ENCODE results near the gene RTTN. TPM values are rescaled to one million over a fixed set of nuclear protein-coding genes. Genes with fewer than 3 reads are reported as not detected.

The RTTN gene
- total and polyA plus RNA-seq, 5 experiments from 2014 or later = 2.6 to 26.6 (median 4.8) TPM

DNA sequence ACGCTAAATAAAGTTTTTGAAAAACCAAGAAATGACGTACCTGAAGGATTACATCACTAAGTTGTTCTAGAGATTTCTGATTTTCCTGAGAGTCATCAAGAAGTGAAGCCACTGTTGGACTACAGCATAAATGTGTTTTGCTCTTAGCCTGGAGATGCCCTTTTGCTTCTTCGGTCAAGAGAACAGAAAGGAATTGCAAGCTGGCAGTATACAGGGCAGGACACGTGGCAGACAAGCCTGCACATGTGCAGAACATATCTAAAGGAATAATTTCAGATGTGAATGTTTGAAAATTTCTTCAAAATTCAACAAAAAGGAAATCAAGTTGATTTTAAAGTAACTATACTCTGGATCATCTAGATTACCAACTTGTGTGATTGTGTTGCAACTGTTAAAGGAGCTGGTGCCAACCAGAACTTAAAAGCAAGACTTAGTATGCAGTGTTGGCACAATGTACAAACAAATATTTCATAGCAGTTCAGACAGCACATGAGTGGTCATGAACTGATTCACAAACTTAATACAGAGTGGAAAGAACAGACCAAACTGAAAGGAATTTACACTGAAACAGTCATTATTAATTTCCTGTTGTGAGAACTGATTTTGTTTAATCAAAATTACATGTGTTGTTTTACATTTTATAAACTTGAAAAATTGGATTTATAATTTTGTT lies 157.4 kb downstream of the RTTN start:
- ATAC-seq (no peak), DNase-seq (no peak)
- H3K9me3 Mint-ChIP-seq = no peaks in the 10 kb centered on the region
- POLR2A ChIA-PET = no interaction called here
- H3K36me3 Mint-ChIP-seq = peaks cover 8 to 39% (median 37%) of the 10 kb centered on the region in 3 donors
- peaks cover 0 to 2% (median 0%) of the 10 kb centered on the region in 4 donors for H3K4me1 Mint-ChIP-seq
- no peak overlapping the region for H3K27ac Mint-ChIP-seq
- H3K4me3 Mint-ChIP-seq = no peak overlapping the region
- no peaks in the 10 kb centered on the region for H3K27me3 Mint-ChIP-seq

DNA sequence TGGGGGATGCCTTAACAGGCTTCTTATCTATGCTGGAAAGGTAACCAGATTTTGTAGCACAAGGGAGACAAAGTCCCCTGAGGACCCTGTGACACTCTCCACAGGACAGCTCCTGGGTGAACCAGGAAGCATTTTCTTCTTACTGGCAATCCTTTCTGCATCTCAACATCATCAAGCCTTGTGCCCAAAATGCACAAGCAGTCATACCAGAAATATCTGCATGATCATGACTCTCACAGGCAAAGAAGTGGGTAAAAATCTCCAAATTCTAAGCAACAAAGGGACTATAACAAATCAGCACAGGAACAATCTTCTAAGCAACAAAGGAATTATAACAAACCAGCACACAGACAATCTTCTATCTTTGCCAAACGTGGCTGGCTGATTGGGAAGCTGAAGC lies 158.7 kb downstream of the RTTN start:
- peaks cover 0 to 4% (median 0%) of the 10 kb centered on the region in 4 donors for H3K4me1 Mint-ChIP-seq
- POLR2A ChIA-PET = no interaction called here
- peaks cover 8 to 41% (median 36%) of the 10 kb centered on the region in 3 donors for H3K36me3 Mint-ChIP-seq
- DNase-seq (no peak), ATAC-seq (no peak)
- H3K27ac Mint-ChIP-seq = peak overlapping the region in 2 of 10 donors; percentile 4 to 34
- no peaks in the 10 kb centered on the region for H3K27me3 Mint-ChIP-seq
- H3K9me3 Mint-ChIP-seq = no peaks in the 10 kb centered on the region
- H3K4me3 Mint-ChIP-seq = no peak overlapping the region

DNA sequence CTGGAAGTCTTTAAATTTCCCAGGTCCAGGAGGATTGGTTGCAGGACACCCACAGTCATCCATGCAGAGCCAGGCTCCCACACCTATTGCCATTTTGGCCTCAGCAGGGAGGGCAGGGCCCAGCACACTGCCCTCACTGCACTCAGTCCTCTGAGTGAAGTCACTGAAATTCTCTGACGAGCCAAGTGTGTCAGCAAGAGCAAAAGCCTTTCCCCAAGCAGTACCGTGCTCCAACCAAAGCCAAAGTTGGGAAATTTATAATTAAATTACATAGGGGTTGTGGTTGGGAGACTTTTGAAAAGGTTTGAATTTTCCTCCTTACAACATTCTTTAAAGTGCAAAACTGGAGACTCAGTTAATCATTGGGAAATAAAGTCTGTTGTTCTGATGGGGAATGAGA lies 159.3 kb downstream of the RTTN start:
- H3K4me3 Mint-ChIP-seq = no peak overlapping the region
- no peak for ATAC-seq

DNA sequence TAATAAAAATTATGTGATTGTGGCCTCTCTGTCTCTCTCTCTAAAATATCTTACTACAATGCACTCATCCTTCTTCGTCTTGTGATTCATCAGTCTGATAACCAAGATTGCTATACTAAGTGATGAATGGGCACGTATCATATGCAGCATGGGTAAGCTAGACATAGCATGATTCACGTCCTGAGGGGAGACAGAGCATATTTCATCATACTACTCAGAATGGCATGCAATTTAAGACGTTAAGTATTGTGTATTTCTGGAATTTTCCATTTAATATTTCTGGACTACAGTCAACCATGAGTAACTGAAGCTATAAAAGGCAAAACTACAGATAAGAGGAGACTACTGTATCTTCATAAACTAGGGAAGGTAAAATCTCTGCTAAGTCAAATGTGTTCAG lies 160.9 kb downstream of the RTTN start:
- H3K4me1 Mint-ChIP-seq = peaks cover 0 to 2% (median 0%) of the 10 kb centered on the region in 4 donors
- no peak overlapping the region for H3K27ac Mint-ChIP-seq
- POLR2A ChIA-PET = interaction anchor here (0.6 kb wide), 1 partner anchor 94 kb away, joined by 4 read pairs; no protein-coding TSS in a partner anchor
- no peaks in the 10 kb centered on the region for H3K27me3 Mint-ChIP-seq
- no peaks in the 10 kb centered on the region for H3K9me3 Mint-ChIP-seq
- no peak for DNase-seq
- no peak for ATAC-seq
- H3K36me3 Mint-ChIP-seq = peaks cover 8 to 34% (median 28%) of the 10 kb centered on the region in 3 donors
- H3K4me3 Mint-ChIP-seq = no peak overlapping the region

More for the DNA sequence above, 159.3 kb downstream of the RTTN start:
- no peak overlapping the region for H3K27ac Mint-ChIP-seq
- no peak for DNase-seq
- no peaks in the 10 kb centered on the region for H3K9me3 Mint-ChIP-seq
- peaks cover 0 to 4% (median 0%) of the 10 kb centered on the region in 4 donors for H3K4me1 Mint-ChIP-seq
- POLR2A ChIA-PET = no interaction called here
- H3K36me3 Mint-ChIP-seq = peaks cover 8 to 40% (median 33%) of the 10 kb centered on the region in 3 donors
- H3K27me3 Mint-ChIP-seq = no peaks in the 10 kb centered on the region

DNA sequence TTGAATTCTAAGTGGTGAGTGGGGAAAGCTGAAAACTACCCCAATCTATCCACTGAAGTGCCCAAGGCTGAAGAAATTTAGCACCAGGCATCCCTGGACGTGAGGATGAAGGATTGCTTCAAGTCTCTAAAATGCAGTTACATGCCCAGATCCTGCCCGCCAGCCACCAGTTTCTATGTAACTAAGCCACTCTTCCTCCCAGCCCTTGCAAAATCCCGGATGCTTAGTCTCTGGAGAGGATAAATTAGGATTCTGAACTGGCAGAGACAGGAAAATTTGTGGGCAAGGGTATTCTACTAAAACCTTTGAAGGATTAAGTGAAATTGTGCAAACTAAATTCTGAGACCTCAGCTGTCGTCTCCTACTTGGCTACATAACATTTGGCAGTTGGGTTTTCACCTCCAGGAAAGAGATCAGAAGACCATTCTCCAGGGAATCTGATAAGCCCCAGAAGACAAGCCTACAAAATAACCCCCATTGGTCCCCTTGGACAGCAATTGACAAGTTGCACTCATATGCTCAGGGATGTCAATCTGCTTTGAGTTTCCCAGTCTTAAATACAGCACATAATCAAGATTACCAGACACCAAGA lies 163.9 kb downstream of the RTTN start:
- H3K27ac Mint-ChIP-seq = no peak overlapping the region
- peaks cover 14 to 49% (median 43%) of the 10 kb centered on the region in 3 donors for H3K36me3 Mint-ChIP-seq
- no peaks in the 10 kb centered on the region for H3K27me3 Mint-ChIP-seq
- H3K4me1 Mint-ChIP-seq = peaks cover 0 to 3% (median 1%) of the 10 kb centered on the region in 4 donors
- no peak for DNase-seq
- POLR2A ChIA-PET = no interaction called here
- H3K9me3 Mint-ChIP-seq = no peaks in the 10 kb centered on the region
- H3K4me3 Mint-ChIP-seq = no peak overlapping the region
- ATAC-seq = no peak

DNA sequence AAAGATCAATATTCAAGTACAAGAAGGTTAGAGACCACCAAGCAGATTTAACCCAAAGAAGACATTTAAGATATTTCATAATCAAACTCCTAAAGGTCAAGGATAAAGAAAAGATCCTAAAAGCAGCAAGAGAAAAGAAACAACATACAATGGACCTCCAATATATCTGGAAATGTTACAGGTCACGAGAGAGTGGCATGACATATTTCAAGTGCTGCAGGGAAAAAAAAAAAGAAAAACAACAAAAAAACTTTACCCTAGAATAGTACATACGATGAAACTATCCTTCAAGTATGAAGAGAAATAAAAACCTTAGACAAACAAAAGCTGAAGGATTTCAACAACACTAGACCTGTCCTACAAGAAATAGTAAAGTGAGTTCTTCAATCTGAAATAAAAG lies 166.3 kb downstream of the RTTN start:
- no peak for ATAC-seq
- POLR2A ChIA-PET = no interaction called here
- no peaks in the 10 kb centered on the region for H3K27me3 Mint-ChIP-seq
- H3K27ac Mint-ChIP-seq = no peak overlapping the region
- no peak for DNase-seq
- H3K9me3 Mint-ChIP-seq = peaks cover 0 to 2% (median 0%) of the 10 kb centered on the region in 9 donors
- peaks cover 19 to 64% (median 54%) of the 10 kb centered on the region in 3 donors for H3K36me3 Mint-ChIP-seq
- H3K4me1 Mint-ChIP-seq = peaks cover 0 to 3% (median 1%) of the 10 kb centered on the region in 4 donors
- no peak overlapping the region for H3K4me3 Mint-ChIP-seq

DNA sequence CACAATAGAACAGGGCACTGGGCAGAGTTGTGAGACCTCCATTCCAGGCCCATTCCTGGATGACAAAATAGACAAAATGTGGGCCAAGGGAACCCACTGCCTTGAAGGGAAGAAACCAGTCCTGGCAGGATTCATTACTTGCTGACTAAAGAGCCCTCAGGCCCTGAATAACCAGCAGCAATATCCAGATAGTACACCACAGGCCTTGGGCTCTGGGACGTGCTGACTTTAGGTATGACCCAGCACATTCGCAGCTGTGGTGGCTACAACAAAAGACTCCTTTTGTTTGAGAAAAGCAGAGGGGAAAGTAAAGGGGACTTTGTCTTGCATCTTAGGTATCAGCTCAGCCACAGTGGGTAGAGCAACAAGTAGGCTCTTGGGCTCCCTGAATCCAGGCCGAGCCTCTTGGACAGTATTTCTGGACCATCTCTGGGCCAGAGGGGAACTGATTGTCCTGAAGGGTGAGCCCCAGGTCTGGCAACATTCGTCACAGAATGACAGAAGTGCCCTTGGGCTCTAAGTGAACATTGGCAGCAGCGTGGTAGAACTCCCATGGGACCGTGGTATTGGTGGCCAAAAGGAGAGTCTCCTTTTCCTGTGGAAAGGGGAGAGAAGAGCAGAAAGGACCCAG lies 167.9 kb downstream of the RTTN start:
- Mint-ChIP-seq H3K27me3 (no peaks in the 10 kb centered on the region), H3K36me3 (peaks cover 26 to 67% (median 56%) of the 10 kb centered on the region in 3 donors), H3K27ac (no peak overlapping the region), H3K4me3 (no peak overlapping the region), H3K4me1 (peaks cover 0 to 10% (median 2%) of the 10 kb centered on the region in 4 donors), H3K9me3 (peaks cover 0 to 2% (median 0%) of the 10 kb centered on the region in 9 donors)
- DNase-seq (no peak), ATAC-seq (no peak)
- POLR2A ChIA-PET = no interaction called here

DNA sequence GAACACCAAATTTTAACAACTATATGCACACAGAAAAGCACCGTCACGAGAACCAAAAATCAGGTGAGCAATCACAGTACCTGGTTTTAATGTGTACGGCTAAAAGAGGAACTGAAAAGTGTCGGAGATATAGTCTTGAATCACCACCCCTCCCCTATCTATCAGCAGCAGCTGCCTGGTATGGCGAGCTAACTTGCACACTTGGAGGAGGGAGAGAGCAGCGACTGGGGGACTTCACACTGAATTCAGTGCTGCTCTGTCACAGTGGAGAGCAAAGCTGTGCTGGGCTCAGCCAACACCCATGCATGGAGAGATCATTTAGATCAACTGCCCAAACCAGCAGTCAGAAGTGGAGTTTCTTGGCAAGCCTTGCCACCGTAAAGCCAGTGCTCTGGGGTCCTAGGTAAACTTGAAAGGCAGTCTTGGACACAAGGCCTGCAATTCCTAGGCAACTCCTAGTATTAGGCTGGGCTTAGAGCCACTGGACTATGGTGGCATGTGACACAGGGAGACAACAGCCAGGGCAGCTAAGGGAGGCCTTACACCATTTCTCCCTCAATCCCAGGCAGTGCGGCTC lies 168.6 kb downstream of the RTTN start:
- H3K9me3 Mint-ChIP-seq = peaks cover 0 to 2% (median 0%) of the 10 kb centered on the region in 9 donors
- H3K36me3 Mint-ChIP-seq = peaks cover 26 to 68% (median 56%) of the 10 kb centered on the region in 3 donors
- H3K27me3 Mint-ChIP-seq = no peaks in the 10 kb centered on the region
- POLR2A ChIA-PET = no interaction called here
- no peak for DNase-seq
- H3K27ac Mint-ChIP-seq = no peak overlapping the region
- ATAC-seq = no peak
- no peak overlapping the region for H3K4me3 Mint-ChIP-seq
- peaks cover 0 to 10% (median 2%) of the 10 kb centered on the region in 4 donors for H3K4me1 Mint-ChIP-seq

DNA sequence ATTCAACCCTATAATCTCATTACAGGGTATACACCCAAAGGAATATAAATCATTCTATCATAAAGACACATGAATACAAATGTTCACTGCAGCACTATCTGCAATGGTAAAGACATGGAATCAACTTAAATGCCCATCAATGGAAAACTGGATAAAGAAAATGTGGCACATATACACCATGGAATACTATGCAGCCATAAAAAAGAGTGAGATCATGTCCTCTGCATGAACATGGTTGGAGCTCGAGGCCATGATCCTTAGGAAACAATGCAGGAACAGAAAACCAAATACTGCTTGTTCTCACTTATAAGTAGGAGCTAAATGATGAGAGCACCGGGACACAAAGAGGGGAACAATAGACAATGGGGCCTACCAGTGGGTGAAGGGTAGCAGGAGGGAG lies 169.3 kb downstream of the RTTN start:
- POLR2A ChIA-PET = no interaction called here
- DNase-seq = no peak
- H3K4me3 Mint-ChIP-seq = no peak overlapping the region
- peaks cover 0 to 2% (median 0%) of the 10 kb centered on the region in 9 donors for H3K9me3 Mint-ChIP-seq
- H3K27me3 Mint-ChIP-seq = no peaks in the 10 kb centered on the region
- H3K36me3 Mint-ChIP-seq = peaks cover 26 to 65% (median 55%) of the 10 kb centered on the region in 3 donors
- H3K27ac Mint-ChIP-seq = no peak overlapping the region
- no peak for ATAC-seq
- peaks cover 0 to 10% (median 2%) of the 10 kb centered on the region in 4 donors for H3K4me1 Mint-ChIP-seq

DNA sequence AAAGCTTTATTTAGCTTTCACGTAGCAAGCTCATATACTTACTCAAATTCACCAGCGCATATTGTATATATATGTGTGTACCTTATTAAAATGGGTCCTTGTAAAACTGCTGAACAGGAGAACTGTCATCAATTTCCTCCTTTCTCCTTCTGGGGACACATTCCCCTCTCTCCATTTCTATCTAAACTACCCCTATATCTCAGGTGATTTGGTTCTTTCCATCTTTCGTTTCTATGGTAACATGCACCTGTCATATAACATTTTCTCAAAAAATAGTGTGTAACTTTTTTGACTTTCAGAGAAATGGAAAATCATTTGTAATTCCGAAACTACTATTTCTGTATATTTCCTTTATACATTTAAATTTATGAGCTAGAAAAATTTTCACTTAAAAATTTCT lies 174.3 kb downstream of the RTTN start:
- no peaks in the 10 kb centered on the region for H3K27me3 Mint-ChIP-seq
- H3K36me3 Mint-ChIP-seq = peaks cover 18 to 65% (median 42%) of the 10 kb centered on the region in 3 donors
- DNase-seq (no peak), ATAC-seq (no peak)
- POLR2A ChIA-PET = no interaction called here
- H3K9me3 Mint-ChIP-seq = peaks cover 0 to under 1% (median 0%) of the 10 kb centered on the region in 9 donors
- peaks cover 0 to 10% (median under 1%) of the 10 kb centered on the region in 4 donors for H3K4me1 Mint-ChIP-seq
- no peak overlapping the region for H3K27ac Mint-ChIP-seq
- H3K4me3 Mint-ChIP-seq = no peak overlapping the region

DNA sequence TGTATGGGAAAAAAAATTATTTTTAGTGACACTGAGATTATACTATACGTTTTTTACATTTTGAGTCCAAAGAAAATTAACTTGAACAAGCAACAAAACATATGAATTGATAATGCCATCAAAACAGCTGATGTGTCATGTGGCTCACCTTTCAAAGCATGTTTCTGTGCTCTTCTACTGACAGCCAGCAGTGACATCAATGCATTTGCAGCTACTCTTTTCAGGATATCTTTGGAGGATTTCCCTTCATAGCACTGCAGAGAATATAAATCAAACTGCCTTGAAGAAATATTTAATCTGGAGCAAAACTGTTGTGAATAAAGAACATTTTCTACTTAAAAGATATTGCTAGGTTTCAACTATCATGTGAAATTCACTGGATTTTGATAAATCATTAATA lies 174.8 kb downstream of the RTTN start:
- POLR2A ChIA-PET = no interaction called here
- Mint-ChIP-seq H3K36me3 (peaks cover 20 to 67% (median 42%) of the 10 kb centered on the region in 3 donors), H3K27me3 (no peaks in the 10 kb centered on the region), H3K4me3 (no peak overlapping the region), H3K27ac (no peak overlapping the region), H3K9me3 (no peaks in the 10 kb centered on the region), H3K4me1 (peaks cover 0 to 10% (median under 1%) of the 10 kb centered on the region in 4 donors)
- DNase-seq (no peak), ATAC-seq (no peak)

DNA sequence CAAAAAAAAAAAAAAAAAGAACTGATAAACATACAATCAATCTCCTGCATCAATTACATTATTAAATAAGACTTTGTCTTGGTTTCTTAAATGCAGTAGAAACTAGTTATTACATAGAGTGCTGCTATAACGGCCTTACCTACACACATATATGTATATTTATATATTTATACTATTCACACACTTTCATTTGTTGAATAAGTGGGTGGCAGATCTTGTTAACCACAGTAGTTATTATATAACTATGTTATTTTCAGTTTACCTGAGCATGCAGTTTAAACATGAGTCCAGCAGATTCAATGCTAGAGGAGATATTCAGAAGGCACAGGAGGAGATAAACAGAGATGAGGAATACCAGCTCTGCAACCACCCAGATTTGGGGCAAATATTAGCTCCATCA lies 176.3 kb downstream of the RTTN start:
- Mint-ChIP-seq H3K9me3 (no peaks in the 10 kb centered on the region), H3K4me1 (peaks cover 0 to 10% (median 2%) of the 10 kb centered on the region in 4 donors), H3K36me3 (peaks cover 27 to 72% (median 41%) of the 10 kb centered on the region in 3 donors), H3K27me3 (no peaks in the 10 kb centered on the region), H3K27ac (no peak overlapping the region), H3K4me3 (no peak overlapping the region)
- DNase-seq = no peak
- no peak for ATAC-seq
- POLR2A ChIA-PET = no interaction called here

DNA sequence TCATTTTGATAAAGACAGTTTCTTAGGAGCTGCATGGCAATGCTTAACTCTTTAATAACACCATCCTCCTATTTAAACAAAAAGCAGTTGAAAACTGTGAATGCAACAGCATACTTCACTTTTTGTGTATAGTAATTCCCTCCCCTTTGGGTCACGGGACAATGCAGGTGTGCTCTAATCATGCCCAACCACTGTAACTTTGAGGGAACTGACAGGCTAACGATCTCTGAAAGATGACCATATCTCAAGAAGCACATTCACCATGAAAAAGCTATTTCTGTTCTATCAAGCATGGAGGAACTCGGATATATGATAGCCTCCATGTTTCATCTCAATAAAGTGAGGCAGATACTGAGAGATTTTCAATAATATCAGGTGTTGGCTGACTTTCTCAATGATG lies 176.8 kb downstream of the RTTN start:
- H3K4me3 Mint-ChIP-seq = no peak overlapping the region
- ATAC-seq (no peak), DNase-seq (no peak)
- peaks cover 0 to 6% (median 2%) of the 10 kb centered on the region in 4 donors for H3K4me1 Mint-ChIP-seq
- H3K36me3 Mint-ChIP-seq = peaks cover 28 to 76% (median 44%) of the 10 kb centered on the region in 3 donors
- no peaks in the 10 kb centered on the region for H3K27me3 Mint-ChIP-seq
- H3K9me3 Mint-ChIP-seq = no peaks in the 10 kb centered on the region
- POLR2A ChIA-PET = no interaction called here
- H3K27ac Mint-ChIP-seq = no peak overlapping the region
